Activated naive CD4-positive, alpha-beta T cell treated with Interleukin-2 at 50 U/mL for 16 hours (primary cell): Measurements from ENCODE around the gene PKMYT1.
"Not testable (repeated sequence)": the region's sequence is repeated elsewhere in the genome, so short reads cannot be mapped to it uniquely, and the experiment has no call there.

Source experiments
- DNase-seq: peaks from one replicate; pipeline ENCODE4 v3.0.0-alpha.2; 2020

The PKMYT1 gene

DNA sequence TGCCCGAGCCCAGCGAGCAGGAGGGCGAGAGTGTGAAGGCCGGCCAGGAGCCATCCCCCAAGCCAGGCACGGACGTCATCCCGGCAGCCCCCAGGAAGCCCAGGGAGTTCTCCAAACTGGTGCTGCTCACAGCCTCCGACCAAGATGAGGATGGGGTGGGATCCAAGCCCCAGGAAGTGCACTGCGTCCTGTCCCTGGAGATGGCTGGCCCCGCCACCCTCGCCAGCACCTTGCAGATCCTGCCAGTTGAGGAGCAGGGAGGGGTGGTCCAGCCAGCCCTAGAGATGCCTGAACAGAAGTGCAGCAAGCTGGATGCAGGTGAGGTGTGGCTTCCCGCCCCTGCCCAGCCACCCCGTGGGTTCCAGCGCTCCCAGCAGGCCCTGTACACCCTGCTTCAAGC lies 50.6 kb downstream of the PKMYT1 start:
- DNase-seq: no peak

DNA sequence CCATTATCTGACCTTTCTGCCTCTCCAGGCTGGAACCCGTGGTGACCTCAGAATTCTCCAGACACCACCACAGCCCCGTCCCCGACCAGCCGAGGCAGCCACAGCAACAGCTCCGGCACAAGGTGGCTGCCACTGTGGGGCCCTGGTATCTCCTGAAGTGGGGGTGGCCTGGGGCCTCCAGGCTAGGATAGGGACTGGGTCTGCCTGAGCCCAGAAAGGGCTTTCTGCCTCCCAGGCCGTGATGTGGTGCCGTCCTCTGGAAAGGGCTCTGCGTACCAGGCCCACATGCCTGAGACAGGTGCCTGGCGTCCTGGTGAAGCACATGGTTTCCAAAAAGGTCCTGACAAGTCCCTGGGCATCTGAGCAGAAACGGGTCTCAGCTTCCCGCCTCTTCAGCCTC lies 51.5 kb downstream of the PKMYT1 start:
- DNase-seq: no peak

DNA sequence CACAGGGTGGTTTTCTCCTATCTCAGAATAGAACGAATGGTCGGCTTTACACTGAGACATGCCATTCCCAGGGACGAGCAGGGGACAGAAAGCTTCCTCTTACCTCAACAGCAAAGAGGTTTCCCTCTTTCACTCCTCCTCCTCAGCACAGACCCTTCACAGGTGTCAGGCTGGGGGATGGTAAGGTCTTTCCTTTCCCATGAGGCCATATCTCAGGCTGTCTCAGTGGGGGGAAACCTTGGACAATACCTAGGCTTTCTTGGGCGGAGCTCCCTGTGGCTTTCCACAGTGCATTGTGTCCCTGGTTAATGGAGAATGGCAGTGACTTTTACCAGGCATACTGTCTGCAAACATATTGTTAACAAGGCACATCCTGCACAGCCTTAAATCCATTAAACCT lies 52.1 kb downstream of the PKMYT1 start:
- DNase-seq: not testable (repeated sequence)

DNA sequence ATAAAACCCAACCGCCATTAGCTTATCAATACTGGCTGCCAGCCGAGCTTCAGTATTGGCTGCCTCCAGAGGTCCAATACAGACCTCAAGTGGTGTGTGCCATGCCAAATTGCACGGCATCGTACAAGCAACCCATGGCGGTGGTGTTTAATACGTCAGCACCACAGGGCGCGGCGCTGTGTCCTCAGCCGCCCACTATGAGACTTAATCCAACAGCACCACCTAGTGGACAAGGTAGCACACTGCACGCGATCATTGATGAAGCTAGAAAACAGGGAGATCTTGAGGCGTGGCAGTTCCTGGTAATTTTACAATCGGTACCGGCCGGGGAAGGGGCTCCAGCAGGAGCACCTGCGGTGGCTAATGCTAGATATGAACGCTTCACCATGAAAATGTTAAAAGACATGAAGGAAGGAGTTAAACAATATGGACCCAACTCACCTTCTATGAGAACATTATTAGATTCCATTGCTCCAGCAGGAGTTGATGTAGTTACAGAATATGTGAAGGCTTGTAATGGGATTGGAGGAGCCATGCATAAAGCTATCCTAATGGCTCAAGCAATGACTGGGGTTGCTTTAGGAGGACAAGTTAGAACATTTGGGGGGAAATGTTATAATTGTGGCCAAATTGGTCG lies 53.1 kb downstream of the PKMYT1 start:
- peak; percentile 88 for DNase-seq

DNA sequence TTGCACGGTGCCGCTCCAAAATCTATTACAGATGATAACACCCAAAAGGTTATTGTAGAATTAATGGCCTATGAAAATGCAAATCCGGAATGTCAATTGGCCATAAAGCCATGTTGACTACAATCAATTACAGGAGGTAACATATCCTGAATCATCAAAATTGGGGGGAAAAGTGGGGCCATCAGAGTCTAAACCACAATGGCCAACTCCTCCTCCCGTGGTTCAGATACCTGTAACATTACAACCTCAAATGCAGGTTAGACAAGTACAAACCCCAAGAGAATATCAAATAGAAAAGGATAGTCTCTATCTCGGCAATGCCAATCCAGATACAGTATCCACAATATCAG lies 53.6 kb downstream of the PKMYT1 start:
- no peak for DNase-seq

DNA sequence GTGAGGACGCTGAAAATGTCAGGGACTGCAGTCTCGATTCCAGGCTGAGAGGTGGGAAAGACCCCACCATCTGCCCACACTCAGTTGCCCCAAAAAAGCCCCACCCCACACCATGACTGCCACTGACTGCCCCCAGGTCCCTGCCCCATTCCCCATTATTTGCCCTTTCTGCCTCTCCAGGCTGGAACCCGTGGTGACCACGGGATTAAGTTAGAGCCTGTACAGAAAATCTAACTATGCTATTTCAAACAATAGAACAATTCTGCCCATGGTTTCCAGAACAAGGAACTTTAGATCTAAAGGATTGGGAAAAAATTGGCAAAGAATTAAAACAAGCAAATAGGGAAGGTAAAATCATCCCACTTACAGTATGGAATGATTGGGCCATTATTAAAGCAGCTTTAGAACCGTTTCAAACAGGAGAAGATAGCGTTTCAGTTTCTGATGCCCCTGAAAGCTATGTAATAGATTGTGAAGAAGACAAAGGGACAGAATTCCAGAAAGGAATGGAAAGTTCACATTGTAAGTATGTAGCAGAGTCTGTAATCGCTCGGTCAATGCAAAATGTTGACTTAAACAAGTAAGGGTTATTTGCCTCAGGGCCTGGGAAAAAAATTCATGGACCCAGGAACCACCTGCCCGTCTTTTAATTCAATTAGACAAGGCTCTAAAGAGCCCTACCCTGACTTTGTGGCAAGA lies 54.1 kb downstream of the PKMYT1 start:
- no peak for DNase-seq

DNA sequence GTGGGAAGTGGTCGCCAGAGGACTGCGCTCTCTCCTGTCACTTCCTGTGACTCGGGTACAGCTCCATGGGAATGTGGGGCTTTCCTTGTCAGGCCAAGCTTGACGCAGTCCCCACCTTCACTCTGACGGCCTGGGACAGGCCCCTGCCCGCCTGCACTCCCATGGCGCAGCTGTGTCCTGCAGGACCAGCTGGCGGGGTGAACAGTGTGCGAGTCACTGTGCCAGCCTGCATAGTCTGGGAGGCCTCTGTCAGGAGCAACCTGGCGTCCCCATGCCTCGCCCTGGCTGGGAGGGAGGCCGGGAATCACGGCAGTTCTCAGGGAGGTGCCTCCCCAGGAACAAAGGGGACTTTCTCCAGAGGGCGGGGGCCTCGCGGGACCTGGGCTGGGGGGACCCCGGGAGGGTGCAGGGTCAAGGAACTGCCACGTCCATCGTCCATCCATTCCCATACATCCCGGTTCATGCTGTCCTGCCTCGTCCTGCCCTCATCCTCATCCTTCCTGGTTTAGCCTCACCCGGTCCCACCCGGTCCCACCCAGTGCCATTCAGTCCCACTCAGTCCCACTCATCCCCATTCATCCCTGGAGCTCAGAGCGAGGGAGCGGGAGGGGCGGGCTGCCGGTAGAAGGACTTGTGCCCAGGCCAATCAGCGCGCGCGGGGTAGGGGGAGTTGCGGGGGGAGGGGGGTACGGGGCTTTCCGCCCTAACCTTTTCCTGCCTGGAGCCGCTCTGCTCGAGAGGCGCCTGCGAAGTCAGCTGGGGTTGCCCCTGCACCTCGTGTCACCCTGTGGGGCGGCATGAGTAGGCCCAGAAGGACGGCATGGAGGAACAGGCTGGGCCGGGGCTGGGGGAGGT lies 55.1 kb downstream of the PKMYT1 start:
- no peak for DNase-seq

DNA sequence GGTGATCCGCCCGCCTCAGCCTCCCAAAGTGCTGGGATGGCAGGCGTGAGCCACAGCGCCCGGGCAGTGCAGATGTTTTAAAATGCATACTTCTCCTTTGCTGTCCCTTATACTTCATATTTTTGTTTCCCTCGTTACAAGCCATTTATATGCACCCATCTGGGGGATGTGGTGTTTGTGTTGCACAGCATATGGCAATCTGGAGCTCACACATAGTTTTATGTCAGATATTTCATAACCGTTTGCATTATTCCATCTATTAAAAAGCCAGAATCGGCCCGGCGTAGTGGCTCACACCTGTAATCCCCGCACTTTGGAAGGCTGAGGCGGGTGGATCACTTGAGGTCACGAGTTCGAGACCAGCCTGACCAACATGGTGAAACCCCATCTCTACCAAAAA lies 56.8 kb downstream of the PKMYT1 start:
- no peak for DNase-seq
